Esophagus muscularis mucosa (tissue), 4 donors: Measurements from ENCODE around the gene AHCY. TPM values are rescaled to one million over a fixed set of nuclear protein-coding genes. Genes with fewer than 3 reads are reported as not detected.
"Not testable (repeated sequence)": the region's sequence is repeated elsewhere in the genome, so short reads cannot be mapped to it uniquely, and the experiment has no call there.

Experiments used
- DNase-seq: peaks from one replicate; pipeline ENCODE4 v3.0.0-alpha.2; 2017; ENCODE audit errors: extremely low spot score
- H3K27ac ChIP-seq, 4 donors: fragments of 200-600 bp; sonication (generic); replicated peaks in 1 of 4; 1 replicate in 3 of 4; 2 replicates in 1 of 4; pipeline ENCODE4 v1.5.1; 2016 to 2019; ENCODE audit warnings: mild to moderate bottlenecking in 1 of 4
- H3K27me3 ChIP-seq, 4 donors: fragments of 200-600 bp; sonication (generic); one replicate each; pipeline versions ENCODE4 v1.5.1 to v1.6.0; 2016 to 2019
- H3K36me3 ChIP-seq, 4 donors: fragments of 200-600 bp; sonication (generic); one replicate each; pipeline ENCODE4 v1.5.1; 2016 to 2019
- H3K4me1 ChIP-seq, 4 donors: fragments of 200-600 bp; sonication (generic); one replicate each; pipeline ENCODE4 v1.5.1; 2016 to 2019
- H3K4me3 ChIP-seq, 4 donors: fragments of 200-600 bp; sonication (generic); 1 replicate in 2 of 4; 2 replicates in 2 of 4; pipeline ENCODE4 v1.5.1; 2016 to 2019; ENCODE audit warnings: mild to moderate bottlenecking in 4 of 4, moderate library complexity in 1 of 4
- H3K9me3 ChIP-seq, 4 donors: fragments of 200-600 bp; sonication (generic); 1 replicate in 3 of 4; 2 replicates in 1 of 4; pipeline ENCODE4 v1.5.1; 2016 to 2019
- EP300 ChIP-seq: sonication (generic); formaldehyde crosslinking; IDR thresholded peaks from one replicate; pipeline ENCODE4 v1.6.1; 2017; ENCODE audit warnings: antibody characterized with exemption
- POLR2A ChIP-seq: fragments of 450-650 bp; IDR thresholded peaks from one replicate; pipeline ENCODE4 v1.6.1; 2017; ENCODE audit warnings: antibody characterized with exemption, moderate library complexity, mild to moderate bottlenecking, low read depth
- POLR2AphosphoS5 ChIP-seq, 2 donors: sonication (generic); formaldehyde crosslinking; IDR thresholded peaks; one replicate each; pipeline ENCODE4 v1.6.1; 2017; ENCODE audit warnings: antibody characterized with exemption in 2 of 2
- WGBS: methylation state at CpG from one replicate; pipeline ENCODE4 v1.1.5; 2018; 5-methylcytosine and 5-hydroxymethylcytosine counted together
- intact Hi-C: fragments of 100-400 bp; cut with DNase I; formaldehyde crosslinking; loops from one replicate; pipeline ENCODE4 v1.15.1; 2023
- total RNA-seq, 4 donors: library from RNA; depleted of rRNA; stranded (reverse); fragments of >200 nt; gene quantifications; one replicate each; pipeline versions ENCODE4 v1.1.0 to v1.2.1, GENCODE V29; 2016
- TF ChIP-seq, protein P1 (sequence below), 3 experiments: fragments of 200-600 bp in 2 of 3; fragments of 450-650 bp in 1 of 3; sonication (generic) in 2 of 3; IDR thresholded peaks; one replicate each; pipeline ENCODE4 v1.5.1; 2017 to 2019; ENCODE audit warnings: antibody characterized with exemption in 3 of 3, mild to moderate bottlenecking in 2 of 3, moderate library complexity in 1 of 3

Gene AHCY
- total RNA-seq, 4 donors from 2014 or later: 52.7 to 77.0 (median 71.0) TPM

DNA sequence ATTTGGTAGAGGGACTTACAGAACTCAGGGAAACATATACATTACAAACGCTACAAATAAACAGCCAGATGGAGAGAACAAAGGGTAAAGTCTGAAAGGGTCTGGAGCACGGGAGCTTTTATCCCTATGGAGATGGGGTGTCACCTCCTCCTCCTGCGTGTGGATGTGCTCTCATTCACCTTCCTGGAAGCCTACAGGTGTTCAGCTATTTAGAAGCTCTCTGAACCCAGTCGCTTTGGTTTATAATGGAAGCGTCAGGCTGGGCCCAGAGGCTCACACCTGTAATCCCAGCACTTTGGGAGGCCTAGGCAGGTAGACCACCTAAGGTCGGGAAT lies 42.2 kb upstream of the AHCY start:
- Histone ChIP-seq H3K27me3 (no peaks in the 10 kb centered on the region), H3K4me1 (no peaks in the 10 kb centered on the region), H3K27ac (no peak overlapping the region), H3K36me3 (no peaks in the 10 kb centered on the region), H3K9me3 (no peaks in the 10 kb centered on the region), H3K4me3 (no peak overlapping the region)
- 88% methylated on average over 6 of the region's 6 CpGs for WGBS
- TF ChIP-seq POLR2A (no peak), POLR2AphosphoS5 (IDR thresholded peaks at IDR 0.05) (no peak), EP300 (no peak)
- TF ChIP-seq, protein P1, sequence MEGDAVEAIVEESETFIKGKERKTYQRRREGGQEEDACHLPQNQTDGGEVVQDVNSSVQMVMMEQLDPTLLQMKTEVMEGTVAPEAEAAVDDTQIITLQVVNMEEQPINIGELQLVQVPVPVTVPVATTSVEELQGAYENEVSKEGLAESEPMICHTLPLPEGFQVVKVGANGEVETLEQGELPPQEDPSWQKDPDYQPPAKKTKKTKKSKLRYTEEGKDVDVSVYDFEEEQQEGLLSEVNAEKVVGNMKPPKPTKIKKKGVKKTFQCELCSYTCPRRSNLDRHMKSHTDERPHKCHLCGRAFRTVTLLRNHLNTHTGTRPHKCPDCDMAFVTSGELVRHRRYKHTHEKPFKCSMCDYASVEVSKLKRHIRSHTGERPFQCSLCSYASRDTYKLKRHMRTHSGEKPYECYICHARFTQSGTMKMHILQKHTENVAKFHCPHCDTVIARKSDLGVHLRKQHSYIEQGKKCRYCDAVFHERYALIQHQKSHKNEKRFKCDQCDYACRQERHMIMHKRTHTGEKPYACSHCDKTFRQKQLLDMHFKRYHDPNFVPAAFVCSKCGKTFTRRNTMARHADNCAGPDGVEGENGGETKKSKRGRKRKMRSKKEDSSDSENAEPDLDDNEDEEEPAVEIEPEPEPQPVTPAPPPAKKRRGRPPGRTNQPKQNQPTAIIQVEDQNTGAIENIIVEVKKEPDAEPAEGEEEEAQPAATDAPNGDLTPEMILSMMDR (IDR thresholded peaks at IDR 0.05): no peak
- no peak for DNase-seq
- intact Hi-C loops: no loop called here

DNA sequence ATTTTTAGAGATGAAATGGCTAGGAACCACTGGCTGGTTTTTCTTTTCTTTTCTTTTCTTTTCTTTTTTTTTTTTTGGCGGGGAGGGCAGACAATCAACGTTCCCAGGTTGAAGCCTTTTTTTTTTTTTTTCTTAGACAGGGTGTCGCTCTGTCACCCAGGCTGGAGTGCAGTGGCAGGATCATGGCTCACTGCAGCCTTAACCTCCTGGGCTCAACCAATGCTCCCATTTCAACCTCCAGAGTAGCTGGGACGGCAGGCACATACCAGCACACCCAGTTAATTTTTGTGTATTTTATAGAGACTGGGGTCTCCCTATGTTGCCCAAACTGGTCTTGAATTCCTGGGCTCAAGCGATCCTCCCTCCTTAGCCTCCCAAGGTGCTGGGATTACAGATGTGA lies 41.1 kb upstream of the AHCY start:
- Histone ChIP-seq H3K4me3 (no peak overlapping the region), H3K27me3 (no peaks in the 10 kb centered on the region), H3K27ac (no peak overlapping the region), H3K36me3 (no peaks in the 10 kb centered on the region), H3K9me3 (no peaks in the 10 kb centered on the region), H3K4me1 (no peaks in the 10 kb centered on the region)
- DNase-seq: no peak
- 84% methylated on average over 5 of the region's 5 CpGs for WGBS
- intact Hi-C loops: no loop called here
- TF ChIP-seq POLR2AphosphoS5 (IDR thresholded peaks at IDR 0.05) (no peak), POLR2A (no peak), EP300 (no peak)
- TF ChIP-seq, protein P1 (IDR thresholded peaks at IDR 0.05): no peak

DNA sequence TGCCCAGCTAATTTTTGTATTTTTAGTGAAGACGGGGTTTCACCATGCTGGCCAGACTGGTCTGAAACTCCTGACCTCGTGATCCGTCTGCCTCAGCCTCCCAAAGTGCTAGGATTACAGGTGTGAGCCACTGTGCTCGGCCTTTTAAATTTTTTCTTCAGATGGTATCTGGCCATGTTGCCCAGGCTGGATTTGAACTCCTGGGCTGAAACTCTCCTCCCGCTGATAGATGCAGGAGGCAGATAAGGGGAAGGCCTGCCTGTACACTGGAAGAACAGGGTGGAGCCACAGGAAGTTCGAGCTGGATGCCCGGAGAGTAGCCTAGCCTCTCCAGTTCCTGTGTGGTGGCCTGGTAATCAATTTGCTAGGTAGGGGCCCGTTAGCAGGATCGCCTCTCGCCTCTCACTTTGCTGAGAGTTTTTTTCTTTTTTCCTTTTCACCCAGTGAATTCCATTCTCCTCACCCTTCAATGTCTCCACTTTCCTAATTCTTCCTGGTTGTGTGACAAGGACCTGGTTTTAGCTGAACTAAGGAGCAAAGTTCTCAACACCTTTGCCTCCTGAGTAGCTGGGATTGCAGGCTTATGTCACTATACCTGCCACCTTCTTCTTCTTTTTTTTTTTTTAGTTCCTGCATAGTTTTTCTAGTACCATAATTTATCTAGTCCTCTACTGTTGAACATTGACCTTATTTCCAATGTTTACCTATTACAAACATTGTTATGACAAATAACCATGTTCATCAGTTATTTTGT lies 40.5 kb upstream of the AHCY start:
- TF ChIP-seq, protein P1 (IDR thresholded peaks at IDR 0.05): no peak
- TF ChIP-seq POLR2AphosphoS5 (IDR thresholded peaks at IDR 0.05): no peak
- no peak for TF ChIP-seq POLR2A
- TF ChIP-seq EP300: no peak
- Histone ChIP-seq H3K27me3 (no peaks in the 10 kb centered on the region), H3K9me3 (no peaks in the 10 kb centered on the region), H3K36me3 (no peaks in the 10 kb centered on the region), H3K27ac (no peak overlapping the region), H3K4me1 (no peaks in the 10 kb centered on the region), H3K4me3 (no peak overlapping the region)
- DNase-seq: no peak
- 85% methylated on average over 10 of the region's 10 CpGs for WGBS
- intact Hi-C loops: no loop called here

DNA sequence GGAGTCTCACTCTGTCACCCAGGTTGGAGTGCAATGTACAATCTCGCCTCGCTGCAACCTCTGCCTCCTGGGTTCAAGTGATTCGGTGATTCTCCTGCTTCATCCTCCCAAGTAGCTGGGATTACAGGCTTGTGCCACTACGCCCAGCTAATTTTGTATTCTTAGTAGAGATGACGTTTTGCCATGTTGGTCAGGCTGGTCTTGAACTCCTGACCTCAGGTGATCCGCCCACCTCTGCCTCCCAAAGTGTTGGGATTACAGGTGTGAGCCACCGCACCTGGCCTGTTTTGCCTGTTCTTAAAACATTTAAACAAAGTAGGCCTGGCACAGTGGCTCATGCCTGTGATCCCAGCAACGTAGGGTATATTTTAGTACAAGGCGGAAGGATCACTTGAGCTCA lies 38.0 kb upstream of the AHCY start:
- H3K27ac ChIP-seq, H3K4me3 ChIP-seq, H3K9me3 ChIP-seq, H3K36me3 ChIP-seq, intact Hi-C loops, DNase-seq, H3K4me1 ChIP-seq, H3K27me3 ChIP-seq: not testable (repeated sequence)
- 89% methylated on average over 8 of the region's 9 CpGs for WGBS

DNA sequence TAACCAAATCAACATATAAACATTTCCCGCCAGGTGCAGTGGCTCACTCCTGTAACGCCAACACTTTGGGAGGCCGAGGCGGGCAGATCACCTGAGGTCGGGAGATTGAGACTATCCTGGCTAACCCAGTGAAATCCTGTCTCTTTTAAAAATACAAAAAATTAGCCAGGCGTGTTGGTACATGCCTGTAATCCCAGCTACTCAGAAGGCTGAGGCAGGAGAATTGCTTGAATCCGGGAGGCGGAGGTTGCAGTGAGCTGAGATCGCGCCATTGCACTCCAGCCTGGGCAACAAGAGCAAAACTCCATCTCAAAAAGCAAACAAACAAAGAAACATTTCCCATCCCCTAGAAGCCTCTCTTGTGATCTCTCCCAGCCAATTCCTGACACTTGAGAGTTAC lies 37.6 kb upstream of the AHCY start:
- intact Hi-C loops, H3K27me3 ChIP-seq, DNase-seq, H3K4me3 ChIP-seq, H3K27ac ChIP-seq, H3K36me3 ChIP-seq, H3K4me1 ChIP-seq, H3K9me3 ChIP-seq: not testable (repeated sequence)
- 93% methylated on average over 10 of the region's 10 CpGs for WGBS
